Measurements from ENCODE around the gene ADPRM. TPM values are rescaled to one million over a fixed set of nuclear protein-coding genes. Genes with fewer than 3 reads are reported as not detected.

Gene ADPRM
- total RNA-seq, 4 donors from 2014 or later = 7.7 to 12.5 (median 9.7) TPM

DNA sequence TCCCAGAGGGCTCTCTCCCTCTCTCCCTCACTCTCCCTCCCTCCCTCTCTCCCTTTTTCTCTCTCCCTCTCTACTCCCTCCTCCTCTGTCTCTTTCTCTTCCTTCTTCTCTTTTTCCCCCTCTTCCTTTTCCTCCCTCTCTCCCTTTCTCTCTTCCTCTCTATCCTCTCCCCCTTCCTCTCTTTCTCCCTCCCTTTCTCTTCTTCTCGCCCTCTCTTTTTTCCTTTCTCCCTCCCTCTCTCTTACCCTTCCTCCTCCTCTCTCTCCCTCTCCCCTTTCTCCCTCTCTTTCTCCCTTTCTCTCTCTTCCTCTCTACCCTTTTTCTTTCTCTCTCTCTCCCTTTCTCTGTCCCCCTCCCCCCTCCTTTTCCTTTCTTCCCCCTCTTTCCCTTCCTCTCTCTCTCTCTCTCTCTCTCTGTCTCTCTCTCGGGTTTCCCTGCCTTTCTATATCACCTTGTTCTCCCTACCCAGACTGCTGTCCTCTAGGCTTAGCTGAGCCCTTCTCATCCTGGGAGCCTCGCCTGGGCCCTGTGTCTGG, 58.3 kb downstream of the ADPRM start:
- DNase-seq (ENCODE audit: low spot score) = no peak
- ATAC-seq (ENCODE audit: low FRiP score) = no peak
- TF ChIP-seq, protein P1, sequence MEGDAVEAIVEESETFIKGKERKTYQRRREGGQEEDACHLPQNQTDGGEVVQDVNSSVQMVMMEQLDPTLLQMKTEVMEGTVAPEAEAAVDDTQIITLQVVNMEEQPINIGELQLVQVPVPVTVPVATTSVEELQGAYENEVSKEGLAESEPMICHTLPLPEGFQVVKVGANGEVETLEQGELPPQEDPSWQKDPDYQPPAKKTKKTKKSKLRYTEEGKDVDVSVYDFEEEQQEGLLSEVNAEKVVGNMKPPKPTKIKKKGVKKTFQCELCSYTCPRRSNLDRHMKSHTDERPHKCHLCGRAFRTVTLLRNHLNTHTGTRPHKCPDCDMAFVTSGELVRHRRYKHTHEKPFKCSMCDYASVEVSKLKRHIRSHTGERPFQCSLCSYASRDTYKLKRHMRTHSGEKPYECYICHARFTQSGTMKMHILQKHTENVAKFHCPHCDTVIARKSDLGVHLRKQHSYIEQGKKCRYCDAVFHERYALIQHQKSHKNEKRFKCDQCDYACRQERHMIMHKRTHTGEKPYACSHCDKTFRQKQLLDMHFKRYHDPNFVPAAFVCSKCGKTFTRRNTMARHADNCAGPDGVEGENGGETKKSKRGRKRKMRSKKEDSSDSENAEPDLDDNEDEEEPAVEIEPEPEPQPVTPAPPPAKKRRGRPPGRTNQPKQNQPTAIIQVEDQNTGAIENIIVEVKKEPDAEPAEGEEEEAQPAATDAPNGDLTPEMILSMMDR (IDR thresholded peaks at IDR 0.05) = no peak

DNA sequence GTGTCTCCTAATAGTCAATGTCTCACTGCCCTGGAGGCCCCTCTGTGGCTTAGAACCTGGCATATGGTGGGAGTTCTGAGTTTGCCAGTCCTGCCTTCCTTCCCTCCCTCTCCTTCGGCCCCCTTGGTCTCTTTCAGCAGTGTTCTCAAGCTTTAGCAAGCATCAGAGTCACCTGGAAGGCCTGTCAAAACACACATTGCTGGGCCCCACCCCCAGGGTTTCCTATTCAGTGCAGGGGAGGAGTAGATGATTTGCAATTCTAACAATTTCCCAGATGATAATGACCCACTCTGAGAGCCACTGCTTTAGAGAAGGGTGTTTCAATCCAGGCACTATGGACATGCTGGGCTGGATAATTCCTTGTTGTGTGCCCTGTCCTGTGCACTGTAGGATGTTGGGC, 58.8 kb downstream of the ADPRM start:
- TF ChIP-seq, protein P1 (IDR thresholded peaks at IDR 0.05) = no peak

DNA sequence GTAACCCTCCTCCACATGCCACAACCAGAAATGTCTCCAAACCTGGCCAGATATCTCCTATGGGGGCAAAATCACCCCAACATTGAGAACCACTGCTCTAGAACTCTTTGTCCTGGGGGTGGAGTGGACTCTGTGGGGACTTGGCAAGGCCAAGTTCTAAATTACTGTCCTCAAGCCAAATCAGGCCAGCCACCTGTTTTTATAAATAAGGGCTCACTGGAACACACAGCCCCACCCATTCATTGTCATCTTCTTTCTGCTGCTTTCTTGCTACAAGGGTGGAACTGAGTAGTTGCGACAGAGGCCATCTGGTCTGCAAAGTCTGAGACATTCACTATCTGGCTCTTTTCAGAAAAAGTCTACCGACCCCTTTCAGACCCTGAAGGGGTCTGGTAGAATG, 59.2 kb downstream of the ADPRM start:
- TF ChIP-seq, protein P1 (IDR thresholded peaks at IDR 0.05) = no peak
- DNase-seq (ENCODE audit: low spot score) (no peak), ATAC-seq (ENCODE audit: low FRiP score) (no peak)

More for the DNA sequence above, 58.8 kb downstream of the ADPRM start:
- ATAC-seq (ENCODE audit: low FRiP score) = no peak
- no peak for DNase-seq (ENCODE audit: low spot score)

DNA sequence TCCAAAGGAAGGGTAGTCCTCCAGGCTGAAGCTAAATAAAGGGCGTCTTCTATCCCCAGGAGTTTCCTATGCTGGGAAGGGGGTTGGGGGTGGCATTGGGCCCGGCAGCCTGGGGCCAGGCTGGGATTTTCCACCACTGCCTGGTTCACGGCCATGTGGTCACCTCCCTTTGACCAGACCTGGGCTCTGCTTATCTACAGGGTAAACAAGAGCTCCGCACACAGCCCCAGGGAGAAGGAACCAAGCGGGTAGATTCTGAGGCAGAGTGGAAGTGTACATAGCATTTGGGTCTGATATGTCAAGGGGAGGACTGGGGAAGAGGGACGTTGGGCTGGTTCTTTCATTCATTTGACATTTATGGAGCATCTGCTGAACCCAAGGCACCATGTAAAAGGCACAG, 59.7 kb downstream of the ADPRM start:
- no peak for DNase-seq (ENCODE audit: low spot score)
- ATAC-seq (ENCODE audit: low FRiP score) = no peak
- TF ChIP-seq, protein P1 (IDR thresholded peaks at IDR 0.05) = no peak

DNA sequence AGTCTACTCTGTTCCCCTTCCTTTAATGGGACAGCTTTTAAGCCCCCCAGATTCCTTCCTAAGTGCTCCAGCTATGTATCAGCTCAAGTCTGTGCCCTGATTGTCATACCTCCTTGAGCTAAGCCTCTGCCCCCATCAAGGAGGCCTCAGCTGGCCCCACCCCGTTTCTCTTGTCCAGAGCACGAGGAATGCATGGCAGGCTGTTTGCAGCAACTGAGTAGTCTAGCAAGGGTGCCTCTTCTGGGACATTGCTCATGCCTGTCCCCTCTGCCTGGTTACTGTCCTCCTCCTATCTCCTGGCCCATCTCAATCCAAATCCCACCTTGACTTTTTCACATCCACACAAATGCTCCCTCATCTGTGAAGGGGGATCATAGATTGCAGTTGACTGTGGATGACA, 60.3 kb downstream of the ADPRM start:
- TF ChIP-seq, protein P1 (IDR thresholded peaks at IDR 0.05) = no peak
- ATAC-seq (ENCODE audit: low FRiP score) = no peak
- no peak for DNase-seq (ENCODE audit: low spot score)

DNA sequence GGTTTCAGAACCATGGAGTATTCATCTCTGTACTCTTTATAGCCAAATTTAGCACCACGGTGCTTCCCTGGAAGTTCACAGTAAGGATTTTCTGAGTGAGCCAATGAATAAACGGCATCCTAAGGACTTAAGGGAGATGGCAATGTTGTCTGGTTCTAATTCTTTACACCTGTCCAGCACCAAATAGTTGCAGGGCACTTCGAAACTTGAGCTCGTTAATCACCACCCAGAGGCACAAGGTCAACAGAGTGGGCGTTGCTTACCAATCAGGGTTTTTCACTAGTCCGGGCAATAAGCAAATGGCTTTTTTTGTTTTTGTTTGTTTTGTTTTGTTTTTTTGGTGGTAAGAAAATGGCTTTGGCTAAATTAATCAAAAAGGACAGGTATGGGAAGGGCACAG, 60.7 kb downstream of the ADPRM start:
- no peak for ATAC-seq (ENCODE audit: low FRiP score)
- TF ChIP-seq, protein P1 (IDR thresholded peaks at IDR 0.05) = no peak

More for the DNA sequence above, 60.7 kb downstream of the ADPRM start:
- DNase-seq (ENCODE audit: low spot score) = no peak

Other genes with a start within 250 kb of the ADPRM start
- gene MYH4, start 228.0 kb upstream of the ADPRM start, total RNA-seq = not detected
- gene MYH1, start 179.1 kb upstream of the ADPRM start, total RNA-seq = under 1 TPM in 1 of 4 donors, not detected in 3; 0.96 TPM
- under 1 TPM in 1 of 4 donors, not detected in 3; 0.12 TPM for gene MYH2, start 147.9 kb upstream of the ADPRM start, total RNA-seq
- 1 to 10 TPM; 2.3 to 2.8 (median 2.5) TPM for gene MYH3, start 40.3 kb upstream of the ADPRM start, total RNA-seq
- 10 to 100 TPM; 18.0 to 35.4 (median 24.2) TPM for gene SCO1, start 61 bp upstream of the ADPRM start, total RNA-seq
- gene TMEM220, start 32.4 kb downstream of the ADPRM start, total RNA-seq = 10 to 100 TPM in 3 of 4 donors, 1 to 10 TPM in 1; 7.8 to 17.4 (median 13.4) TPM
- not detected for gene TMEM238L, start 106.5 kb downstream of the ADPRM start, total RNA-seq
- gene PIRT, start 140.5 kb downstream of the ADPRM start, total RNA-seq = under 1 TPM in 1 of 4 donors, not detected in 3; 0.09 TPM